ENCODE results near the gene ANKRD33. TPM values are rescaled to one million over a fixed set of nuclear protein-coding genes. Genes with fewer than 3 reads are reported as not detected.

Gene ANKRD33
- total and polyA plus RNA-seq, 2 of the 8 experiments (the other 6 are each of a cell fraction or from before 2014, with no cell fraction given) = 0.41 to 0.53 TPM

DNA sequence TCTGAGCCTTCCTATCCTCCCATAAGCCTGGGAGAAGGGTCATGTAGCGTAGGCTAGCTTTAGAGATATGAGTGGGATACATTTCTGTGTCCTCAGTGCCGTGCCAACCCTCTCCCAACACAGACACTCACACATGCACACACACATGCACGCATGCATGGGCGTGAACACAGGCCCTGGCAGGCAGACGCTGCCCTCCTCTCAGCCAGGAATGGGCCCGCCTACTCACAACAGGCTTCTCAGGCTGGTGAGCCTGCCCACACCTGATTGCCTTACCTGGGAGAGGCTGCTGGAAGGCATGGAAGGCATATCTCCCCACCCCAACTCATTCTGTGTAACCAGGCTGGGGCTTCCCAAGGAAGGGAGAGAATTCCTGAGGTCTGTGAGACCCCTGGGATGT lies 50.8 kb downstream of the ANKRD33 start (continued):
- no peak for TF ChIP-seq SP4 (IDR thresholded peaks at IDR 0.05; ENCODE audit: low read length)
- no peak for TF ChIP-seq SIRT6 (IDR thresholded peaks at IDR 0.05; ENCODE audit: low read length)
- no peak for TF ChIP-seq ZNF274 (IDR thresholded peaks at IDR 0.05; ENCODE audit: borderline replicate concordance, extremely low read depth, low read length)
- TF ChIP-seq POLR2A (IDR thresholded peaks at IDR 0.05; ENCODE audit: control extremely low read depth in 1 of 2, low read depth in 2 of 2, low read length in 2 of 2) = no peak
- no peak for TF ChIP-seq SAP30 (IDR thresholded peaks at IDR 0.05; ENCODE audit: insufficient read depth, insufficient replicate concordance, low read length)
- TF ChIP-seq BACH1 (IDR thresholded peaks at IDR 0.05; ENCODE audit: low read length) = no peak
- TF ChIP-seq CHD7 (IDR thresholded peaks at IDR 0.05; ENCODE audit: insufficient replicate concordance, low read length) = no peak
- TF ChIP-seq RBBP5 (IDR thresholded peaks at IDR 0.05; ENCODE audit: borderline replicate concordance, low read depth, low read length) = no peak

Measured in H1 (cell line).